GM12801 (cell line): ENCODE data around the gene GRB14.

ENCODE experiments used
- TF ChIP-seq, protein P1 (sequence below): IDR thresholded peaks from one replicate; pipeline ENCODE4 v1.5.1; 2011; ENCODE audit warnings: control low read depth; ENCODE audit not compliant: insufficient read length; ENCODE audit errors: extremely low read depth

The GRB14 gene

DNA sequence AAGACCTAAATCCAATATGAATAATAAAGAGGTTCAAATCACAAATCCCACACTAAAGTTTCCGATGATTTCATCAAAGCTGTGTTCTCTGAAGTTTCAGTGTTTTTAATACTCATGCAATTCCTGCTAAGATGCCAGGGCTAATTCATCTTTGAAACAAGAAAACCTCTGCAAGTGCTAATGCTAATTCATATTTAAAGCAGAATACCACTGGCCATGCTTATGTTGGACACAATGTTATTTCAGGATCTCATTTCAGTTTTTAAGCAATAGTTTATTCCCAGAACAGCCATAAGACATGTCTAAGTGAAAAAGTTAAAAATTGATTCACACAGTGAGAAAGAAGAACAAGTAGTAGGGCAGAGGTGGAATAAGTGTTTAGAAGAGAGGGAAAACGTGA is 62.8 kb downstream of the GRB14 start:
- TF ChIP-seq, protein P1, sequence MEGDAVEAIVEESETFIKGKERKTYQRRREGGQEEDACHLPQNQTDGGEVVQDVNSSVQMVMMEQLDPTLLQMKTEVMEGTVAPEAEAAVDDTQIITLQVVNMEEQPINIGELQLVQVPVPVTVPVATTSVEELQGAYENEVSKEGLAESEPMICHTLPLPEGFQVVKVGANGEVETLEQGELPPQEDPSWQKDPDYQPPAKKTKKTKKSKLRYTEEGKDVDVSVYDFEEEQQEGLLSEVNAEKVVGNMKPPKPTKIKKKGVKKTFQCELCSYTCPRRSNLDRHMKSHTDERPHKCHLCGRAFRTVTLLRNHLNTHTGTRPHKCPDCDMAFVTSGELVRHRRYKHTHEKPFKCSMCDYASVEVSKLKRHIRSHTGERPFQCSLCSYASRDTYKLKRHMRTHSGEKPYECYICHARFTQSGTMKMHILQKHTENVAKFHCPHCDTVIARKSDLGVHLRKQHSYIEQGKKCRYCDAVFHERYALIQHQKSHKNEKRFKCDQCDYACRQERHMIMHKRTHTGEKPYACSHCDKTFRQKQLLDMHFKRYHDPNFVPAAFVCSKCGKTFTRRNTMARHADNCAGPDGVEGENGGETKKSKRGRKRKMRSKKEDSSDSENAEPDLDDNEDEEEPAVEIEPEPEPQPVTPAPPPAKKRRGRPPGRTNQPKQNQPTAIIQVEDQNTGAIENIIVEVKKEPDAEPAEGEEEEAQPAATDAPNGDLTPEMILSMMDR: no peak

DNA sequence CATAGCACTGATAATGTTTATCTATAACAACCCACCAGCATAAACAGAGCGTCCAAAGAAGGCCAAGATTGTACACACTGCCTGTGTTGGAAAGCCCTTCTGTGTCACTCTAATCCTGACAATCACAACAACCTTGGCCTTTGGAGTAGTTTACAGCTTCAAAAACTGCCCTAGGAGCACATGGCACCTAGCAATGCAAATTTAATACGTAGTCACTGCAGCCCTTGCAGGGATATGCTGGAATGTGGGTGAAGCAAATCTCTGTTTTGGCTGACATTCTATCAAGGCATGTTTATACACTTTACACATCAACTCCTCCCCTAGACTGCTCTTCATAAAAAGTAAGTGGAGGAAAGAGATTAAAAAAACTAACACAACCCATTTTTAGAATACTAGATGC is 66.8 kb downstream of the GRB14 start:
- TF ChIP-seq, protein P1: no peak

DNA sequence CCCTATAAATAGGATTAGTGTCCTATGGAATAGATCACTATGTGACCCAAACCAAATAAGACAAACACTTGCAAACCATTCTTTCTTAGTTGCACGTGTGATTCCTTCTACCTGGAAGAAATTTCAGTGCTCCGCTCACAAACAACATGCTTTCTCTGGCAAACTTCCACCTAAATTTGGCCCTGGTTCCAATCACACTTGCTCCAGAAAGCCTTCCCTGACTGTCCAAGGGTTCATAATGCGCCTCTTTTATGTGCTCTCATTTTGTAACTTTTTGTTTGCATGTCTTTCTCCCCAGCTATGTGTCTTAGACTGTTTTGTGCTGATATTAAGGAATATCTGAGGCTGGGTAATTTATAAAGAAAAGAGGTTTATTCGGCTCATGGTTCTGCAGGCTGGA is 69.8 kb downstream of the GRB14 start:
- TF ChIP-seq, protein P1: no peak

DNA sequence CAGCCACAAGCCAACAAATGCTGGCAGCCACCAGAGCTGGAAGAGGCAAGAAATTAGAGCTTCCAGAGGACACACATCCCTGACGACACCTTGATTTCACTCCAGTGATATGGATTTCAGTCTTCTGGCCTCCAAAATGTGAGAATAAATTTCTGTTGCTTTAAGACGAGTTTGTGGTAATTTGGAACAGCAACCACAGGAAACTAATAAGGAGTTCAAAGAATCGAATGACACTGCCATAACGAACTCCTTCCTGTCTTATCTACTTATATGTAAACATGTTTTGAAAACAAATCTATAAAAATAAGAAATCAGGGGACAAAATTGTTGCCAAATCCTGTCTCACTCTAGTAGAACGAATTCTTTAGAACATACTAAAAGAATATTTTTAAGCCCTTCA is 75.8 kb downstream of the GRB14 start:
- TF ChIP-seq, protein P1: no peak

DNA sequence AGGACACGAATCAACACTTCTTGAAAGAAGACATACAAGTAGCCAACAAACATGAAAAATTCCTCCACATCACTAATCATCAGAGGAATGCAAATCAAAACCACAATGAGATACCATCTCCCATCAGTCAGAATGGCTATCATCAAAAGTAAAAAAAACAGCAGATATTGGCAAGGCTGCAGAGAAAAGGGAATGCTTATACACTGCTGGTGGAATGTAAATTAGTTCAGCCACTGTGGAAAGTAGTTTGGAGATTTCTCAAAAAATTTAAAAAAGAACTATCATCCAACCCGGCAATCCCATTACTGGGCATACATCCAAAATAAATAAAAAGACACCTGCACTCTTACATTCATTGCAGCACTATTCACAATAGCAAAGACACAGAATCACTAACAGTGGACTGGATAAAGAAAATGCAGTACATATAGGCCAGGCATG is 78.7 kb downstream of the GRB14 start:
- TF ChIP-seq, protein P1: no peak

DNA sequence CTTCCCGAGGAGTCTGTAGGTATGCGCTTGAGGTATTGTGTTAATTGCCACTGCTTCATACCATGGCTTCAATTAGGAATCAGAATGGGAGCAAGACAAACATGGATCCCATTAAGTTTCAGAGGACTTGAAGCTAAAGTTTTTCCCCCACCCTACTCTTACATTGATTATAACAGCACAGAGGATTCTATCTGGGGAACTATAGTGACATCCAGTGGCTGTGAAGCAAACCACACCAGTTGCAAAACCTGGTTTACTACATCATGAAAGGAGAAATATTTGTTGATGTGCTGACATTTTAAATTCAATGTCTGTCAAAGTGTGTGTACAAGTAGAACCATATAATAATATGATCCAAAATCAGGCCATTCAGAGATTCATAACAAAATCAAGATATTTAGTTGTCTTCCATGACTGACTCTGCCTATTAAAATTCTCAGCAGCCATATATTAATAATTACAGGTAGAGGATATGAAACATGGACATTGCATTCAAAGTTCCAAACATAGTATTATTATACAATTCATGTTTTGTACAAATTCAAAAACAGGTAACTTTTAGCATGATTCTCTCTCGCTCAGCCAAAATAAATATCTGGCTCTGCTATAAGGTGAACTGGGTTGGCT is 82.9 kb downstream of the GRB14 start:
- TF ChIP-seq, protein P1: no peak

DNA sequence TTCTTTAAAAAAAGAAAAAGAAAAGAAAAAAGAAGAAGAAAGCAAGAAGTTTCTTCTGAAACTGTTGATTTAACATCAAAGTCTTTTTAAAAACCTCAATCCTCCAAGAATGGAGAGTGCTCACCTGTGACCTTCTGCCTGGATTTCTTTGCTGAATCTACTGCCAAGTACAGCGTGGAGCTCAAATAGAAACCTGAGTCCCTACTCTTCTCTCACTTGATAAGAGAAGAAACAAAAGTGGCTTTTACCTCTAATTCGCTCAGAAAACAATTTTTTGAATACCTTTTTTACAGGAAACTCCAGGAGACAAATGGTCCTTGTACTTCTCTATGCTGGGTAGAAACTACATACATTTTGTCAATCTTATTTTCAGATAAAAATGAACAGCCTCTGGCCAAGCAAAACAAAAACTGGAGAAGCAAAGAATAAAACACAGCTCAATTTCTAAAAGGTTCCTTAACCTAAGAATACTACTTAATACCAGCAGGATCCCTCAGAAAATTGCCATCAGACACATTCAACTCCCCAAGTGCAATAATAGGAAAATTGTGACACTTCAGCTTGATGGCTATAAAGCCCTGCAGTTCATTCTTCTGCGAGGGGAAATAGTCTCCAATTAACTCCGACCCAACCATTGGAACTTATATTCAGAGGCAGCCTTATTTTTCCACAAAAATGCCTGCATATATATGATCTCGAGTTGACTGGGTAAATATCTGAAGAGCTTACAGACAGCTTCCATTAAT is 85.8 kb downstream of the GRB14 start:
- TF ChIP-seq, protein P1: no peak
